Esophagus mucosa (tissue), 1 donor: Measurements from ENCODE around the gene SCGN. TPM values are rescaled to one million over a fixed set of nuclear protein-coding genes. Genes with fewer than 3 reads are reported as not detected.

Experiments
- ATAC-seq: fragments of 200-7000 bp; cut with Tn5 transposase; one replicate; pipeline ENCODE4 v1.9.1; 2020
- total RNA-seq: library from RNA; stranded (reverse); gene quantifications from one replicate; pipeline ENCODE4 v1.2.4, GENCODE V29; 2023
- donor health status: DM: yes; HTN: yes; CAD: no.

Gene SCGN
- total RNA-seq, 1 donor from 2014 or later: not detected

DNA sequence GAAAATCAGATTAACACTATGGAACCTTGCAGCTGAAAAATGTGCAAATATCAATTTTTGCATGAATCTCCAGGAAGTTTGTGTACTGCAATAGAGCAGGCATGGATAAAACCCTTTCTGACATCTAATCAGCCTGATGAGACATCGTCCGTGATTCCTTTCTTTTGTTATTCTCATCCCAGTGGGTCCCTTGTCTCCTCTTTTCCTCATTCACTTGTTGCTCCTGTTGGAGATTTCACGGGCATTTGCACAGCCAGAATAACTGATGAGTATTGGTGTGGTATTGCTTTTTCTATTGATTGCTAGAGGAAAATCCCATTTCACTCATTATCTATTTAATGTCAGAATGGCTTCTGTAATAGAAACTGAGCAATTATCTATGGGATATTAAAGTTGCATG lies 39.9 kb downstream of the SCGN start:
- no peak for ATAC-seq

DNA sequence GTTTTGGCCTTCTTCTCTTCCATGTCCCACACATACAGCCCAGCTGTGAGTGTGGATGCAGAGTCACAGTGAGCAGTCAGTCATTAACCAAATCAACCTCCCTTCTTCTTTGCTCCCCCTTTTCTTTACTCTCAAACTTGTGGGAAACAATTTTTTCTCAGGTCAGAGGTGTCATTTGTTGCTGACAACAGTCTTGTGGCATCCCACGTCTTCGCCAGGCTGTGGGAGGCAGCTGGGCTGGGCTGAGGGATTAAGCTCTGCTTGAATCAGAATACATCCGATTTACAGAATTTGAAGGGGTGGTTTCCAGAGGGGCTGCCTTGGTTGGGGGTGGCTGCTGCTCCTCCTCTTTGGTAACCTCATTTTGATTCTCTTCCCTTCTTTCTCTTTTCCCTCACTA lies 40.5 kb downstream of the SCGN start:
- ATAC-seq: no peak

DNA sequence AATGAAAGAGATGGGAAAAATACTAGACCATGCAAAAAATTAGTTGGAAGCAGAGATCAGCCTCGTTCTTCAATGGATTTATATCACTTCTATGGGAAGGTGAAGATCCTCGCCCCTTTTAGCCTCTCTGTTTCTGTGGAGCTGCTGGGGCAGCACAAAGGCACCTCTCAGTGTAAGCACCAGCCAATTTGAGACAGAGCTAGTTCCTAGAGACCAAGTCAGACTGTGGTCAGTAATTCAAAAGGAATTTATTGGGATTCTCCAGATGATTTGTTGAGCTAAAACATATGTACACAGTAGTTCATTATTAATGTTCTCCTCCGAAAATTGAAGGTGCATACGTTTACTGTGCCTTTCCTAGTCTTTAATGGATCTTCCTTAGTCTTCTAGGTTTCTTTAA lies 42.4 kb downstream of the SCGN start:
- no peak for ATAC-seq

DNA sequence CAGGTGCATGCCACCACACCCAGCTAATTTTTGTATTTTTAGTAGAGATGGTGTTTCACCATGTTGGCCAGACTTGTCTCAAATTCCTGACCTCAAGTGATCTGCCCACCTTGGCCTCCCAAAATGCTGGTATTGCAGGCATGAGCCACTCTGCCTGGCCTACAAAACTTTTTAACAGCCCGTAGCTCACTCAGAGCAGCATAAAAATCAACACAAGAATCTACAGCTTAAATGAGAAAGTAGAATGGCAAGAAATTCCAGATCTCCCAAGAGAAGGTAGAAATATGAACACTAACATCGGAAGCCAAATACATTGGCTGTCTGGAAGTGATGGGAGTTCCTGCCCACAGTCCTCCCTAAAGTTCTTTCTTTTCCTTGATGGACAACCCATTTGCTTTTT lies 43.7 kb downstream of the SCGN start:
- no peak for ATAC-seq

DNA sequence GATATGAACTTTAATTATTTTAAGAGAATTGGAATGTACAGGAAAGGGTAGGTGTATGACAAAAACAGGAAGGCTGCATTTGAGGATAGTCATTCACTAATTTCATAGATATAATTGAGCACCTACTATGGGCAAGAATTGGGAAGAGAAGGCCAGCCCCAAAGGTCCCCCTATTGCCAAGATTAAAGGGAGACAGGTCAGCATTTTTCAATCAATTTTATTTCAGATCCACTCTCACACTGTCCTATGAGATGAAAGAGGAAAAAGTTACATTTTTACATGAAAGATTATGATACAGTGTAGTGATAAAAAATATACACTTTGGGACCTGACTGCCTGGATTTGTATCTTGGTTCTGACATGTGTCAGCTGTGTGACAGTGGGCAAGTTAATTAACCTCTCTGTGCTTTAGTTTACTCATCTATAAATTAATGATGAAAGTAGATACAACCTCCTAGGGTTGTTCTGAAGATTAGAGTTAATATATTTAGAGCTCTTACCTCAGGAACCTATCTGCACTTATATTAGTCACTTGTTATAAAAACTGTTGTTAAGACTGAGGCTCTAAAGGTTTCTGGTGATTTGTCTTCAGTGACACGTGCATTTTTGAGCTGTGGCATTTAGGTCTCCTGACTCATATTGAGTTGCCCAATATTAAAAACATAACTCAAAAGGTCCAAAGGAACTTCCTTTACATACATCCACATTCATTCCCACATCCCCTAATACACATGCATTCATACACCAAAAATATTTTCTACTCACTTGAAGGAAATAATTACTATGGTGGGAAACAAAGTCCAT lies 45.7 kb downstream of the SCGN start:
- no peak for ATAC-seq

DNA sequence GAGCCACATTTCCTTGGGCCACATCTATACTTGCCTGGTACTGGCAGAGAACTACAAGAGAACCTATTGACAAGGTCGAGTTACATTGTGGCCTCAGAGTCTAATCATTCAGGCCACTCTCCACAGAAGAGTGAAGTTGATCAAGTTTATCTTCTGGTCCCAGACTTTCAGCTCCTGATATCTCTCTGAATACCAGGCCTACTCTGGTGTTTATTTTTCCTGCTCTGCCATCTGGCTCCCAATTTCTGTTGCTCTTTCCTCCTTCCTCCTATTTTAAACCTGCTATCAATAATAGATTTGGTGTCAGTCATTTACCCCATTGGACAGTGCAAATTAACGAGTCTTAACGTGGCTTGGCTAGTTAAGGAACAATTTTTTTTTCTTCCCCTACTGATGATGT lies 46.6 kb downstream of the SCGN start:
- no peak for ATAC-seq

DNA sequence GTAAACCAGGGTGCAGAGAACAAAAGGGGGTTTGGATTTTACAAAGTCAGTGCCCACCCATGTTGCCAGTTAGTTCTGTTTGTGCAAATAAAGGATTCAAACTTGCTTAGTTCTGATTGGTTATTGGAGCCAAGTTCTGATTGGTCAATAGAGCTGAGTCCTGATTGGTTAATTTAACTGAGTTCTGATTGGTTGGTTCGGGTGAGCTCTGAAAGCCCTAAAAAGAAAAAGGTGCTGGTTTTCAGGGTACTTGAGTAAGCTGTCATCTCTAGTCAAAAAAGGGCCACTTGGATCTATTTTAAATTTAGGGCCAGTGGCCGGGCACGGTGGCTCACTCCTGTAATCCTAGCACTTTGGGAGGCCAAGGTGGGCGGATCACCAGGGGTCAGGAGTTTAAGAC lies 47.6 kb downstream of the SCGN start:
- no peak for ATAC-seq

DNA sequence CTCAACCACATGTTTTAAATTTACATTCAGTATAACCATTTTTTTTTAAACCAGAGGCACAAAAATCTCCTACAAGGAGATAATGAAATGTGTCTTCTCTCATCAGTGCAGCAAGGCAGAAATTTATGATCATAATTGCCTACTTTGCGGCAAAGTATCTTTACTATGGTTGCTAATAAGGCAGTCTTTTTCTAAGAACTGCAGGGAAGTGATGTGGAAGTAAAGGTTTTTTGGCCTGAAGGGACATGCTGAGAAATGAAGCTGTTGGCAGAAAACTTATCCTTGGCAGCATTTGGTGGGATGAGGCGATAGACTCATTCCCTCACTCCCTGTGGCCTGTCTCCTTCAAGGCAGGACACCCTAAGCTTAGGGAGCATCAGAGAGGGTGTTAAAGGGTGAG lies 48.7 kb downstream of the SCGN start:
- no peak for ATAC-seq

DNA sequence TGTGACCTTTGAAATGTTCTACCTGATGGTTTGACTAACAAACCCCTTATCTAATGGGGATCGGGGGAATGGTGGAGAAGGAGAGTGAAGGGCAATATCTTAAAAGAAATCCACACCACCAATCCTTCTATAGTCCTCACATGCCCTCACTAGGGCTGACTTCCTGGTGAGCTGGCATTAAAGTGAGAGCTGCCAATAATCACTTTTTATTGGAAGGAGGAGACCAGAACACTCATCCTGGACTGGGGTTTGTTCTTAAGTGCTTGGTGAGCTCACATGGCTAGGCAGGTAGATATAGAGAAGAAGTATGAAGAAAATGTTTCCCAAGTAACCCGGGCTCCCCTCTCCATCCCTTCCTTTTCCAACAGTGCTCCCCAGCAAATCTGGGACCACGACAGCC lies 49.8 kb downstream of the SCGN start:
- ATAC-seq: no peak

DNA sequence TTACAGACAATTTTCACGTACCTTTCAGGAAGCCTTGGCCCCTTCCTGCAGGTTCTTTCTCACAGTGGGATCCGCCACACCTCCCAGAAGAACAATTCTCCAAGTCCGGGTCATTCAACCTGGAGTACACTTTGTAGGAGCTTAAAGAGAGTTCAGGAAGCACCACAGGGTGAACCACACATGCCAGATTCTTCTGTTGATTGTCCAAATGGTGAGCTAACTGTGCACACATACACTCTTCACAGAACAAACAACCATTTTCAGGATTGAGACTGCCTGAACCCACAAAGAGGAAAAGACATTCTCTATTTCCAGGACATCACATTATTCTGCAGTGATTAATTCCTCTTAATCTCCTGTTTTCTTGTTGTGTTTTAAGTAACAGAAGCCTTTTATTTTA lies 51.0 kb downstream of the SCGN start:
- no peak for ATAC-seq

DNA sequence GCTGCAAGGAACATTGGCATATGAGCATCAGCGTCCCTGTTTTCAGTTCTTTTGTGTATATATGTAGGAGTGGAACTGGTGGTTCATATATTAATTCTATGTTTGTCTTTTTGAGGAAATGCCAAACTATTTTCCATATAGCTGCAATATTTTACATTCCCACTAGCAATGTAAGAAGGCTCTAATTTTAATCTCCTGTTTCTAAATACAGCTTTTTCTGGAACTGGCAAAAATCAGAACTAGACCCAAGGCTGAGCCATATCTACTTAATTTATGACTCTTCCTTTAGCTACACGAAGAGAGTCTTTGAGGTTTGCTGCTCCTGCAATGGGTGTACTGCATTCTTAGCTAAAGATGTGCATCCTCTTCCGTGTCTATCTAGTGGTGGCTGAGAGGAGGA lies 52.0 kb downstream of the SCGN start:
- no peak for ATAC-seq

DNA sequence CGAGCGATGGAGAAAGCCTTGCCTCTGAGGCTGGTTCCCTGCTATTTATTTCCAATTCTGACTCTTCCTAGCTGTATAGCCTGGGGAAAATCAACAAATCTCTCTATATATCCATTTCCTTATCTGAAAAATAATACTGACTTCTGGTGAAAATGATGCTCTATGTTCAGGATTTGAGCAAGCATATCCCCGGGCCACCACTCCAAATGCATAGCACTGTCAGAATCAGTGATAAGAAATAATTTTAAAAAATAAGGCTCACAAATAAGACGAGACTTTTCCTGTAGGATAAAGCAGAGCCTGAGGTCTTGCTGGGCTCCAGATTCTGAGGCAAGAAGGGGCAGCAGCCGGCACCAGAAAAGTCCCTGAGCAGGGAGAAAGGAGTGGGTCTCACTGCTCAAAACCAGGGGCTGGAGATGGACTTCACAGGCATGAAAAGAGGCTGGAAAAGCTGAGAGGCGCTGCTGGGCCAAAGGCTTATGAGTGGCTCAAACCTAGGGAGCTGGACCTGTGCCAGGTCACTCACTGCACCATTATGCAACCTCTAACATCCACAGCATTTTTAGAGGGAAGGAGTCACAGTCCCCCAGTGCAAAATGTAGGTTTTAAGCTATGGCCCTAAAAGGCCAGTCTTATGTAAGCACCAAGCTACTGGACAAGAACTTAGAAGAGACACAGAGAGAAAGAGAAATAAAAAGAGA lies 54.4 kb downstream of the SCGN start:
- ATAC-seq: no peak

DNA sequence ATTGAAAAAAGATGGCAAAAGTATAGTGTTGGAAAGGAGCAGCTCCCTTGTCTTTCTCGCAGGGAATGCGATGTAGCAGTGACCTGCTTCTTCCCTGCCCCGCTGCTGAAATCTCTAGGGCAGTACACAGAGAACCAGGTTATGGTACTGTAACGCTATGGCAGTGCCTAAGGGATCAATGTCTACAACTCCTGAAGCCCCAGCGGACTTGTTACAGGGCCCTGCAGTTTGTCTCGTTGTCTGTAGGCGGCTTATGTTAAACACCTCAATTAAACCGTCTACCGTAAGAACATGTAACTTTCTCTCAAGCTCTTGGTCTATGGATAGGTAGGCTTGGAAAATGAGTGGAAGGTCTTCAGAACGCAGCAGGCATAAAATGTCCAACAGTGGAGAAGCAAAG lies 57.7 kb downstream of the SCGN start:
- no peak for ATAC-seq

DNA sequence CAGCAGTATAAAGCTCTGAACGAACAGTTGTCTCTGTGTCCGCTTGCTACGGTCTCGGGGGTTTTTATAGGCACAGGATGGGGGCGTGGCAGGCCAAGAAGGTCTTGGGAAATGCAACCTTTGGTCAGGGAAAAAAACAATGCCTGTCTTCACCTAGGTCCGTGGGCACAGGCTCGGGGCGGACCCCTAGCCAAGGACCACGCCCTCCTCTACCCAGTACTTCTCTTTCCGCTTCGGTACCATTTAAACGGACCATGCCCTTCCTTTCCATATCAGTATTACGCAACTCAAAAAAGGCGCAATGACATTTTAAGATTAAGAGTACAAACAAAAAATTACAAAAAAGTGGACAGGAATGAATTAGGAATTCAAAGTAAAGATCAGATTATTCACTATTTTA lies 58.3 kb downstream of the SCGN start:
- no peak for ATAC-seq

DNA sequence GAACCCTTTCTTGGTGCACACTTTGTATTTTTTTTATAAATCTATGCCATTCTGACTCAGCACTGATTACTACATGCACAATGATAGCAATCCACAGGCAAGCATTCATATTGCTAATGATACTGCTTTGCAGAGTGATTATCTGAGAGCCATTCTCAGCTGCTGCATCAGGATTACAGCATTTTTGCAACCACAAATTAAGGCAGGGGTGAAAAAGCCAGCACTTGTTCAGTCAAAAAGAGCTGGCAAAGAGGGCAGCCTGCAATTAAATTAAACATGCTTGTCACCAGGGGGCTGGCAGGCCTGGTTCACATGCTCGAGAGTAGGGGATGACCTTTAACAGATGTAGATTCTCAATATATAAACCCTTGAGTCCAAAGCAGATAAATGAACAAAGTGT lies 61.8 kb downstream of the SCGN start:
- no peak for ATAC-seq

DNA sequence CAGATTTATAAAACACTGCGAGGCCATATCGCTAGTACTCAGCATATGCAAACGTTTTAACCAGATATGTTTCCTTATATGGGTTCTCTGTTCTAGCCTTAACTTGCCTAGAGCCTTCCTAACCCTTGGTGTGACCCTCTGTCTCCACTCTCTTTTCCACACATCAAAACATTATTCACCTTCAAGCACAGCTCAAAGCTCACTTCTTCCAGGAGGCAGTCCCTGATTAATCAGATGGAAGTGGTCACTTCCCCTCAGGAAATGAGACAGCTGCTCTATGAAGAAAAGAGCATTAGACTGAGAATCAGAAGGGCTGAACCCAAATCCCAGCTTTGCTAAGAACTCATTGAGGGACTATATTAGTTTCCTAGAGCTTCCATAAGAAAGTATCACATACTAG lies 62.8 kb downstream of the SCGN start:
- ATAC-seq: no peak

DNA sequence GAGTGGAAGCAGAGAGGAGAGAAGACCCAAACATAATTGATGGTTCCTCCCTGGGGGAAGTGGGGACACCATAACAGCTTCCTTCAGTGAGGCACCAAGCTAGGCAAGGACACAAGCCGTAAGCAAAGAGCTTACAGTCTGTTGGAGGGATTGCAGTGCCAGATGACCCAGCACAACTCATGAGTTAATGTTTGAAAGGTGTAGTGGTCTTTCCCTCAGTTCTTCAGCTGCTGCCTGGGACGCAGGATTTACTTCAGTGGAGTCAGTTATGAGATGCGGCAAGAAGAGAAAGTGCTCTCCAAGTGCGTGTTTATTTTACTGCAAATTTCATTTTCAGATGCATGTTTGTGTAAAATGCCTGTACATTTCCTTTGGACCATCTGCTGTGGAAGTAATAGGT lies 63.8 kb downstream of the SCGN start:
- ATAC-seq: no peak

DNA sequence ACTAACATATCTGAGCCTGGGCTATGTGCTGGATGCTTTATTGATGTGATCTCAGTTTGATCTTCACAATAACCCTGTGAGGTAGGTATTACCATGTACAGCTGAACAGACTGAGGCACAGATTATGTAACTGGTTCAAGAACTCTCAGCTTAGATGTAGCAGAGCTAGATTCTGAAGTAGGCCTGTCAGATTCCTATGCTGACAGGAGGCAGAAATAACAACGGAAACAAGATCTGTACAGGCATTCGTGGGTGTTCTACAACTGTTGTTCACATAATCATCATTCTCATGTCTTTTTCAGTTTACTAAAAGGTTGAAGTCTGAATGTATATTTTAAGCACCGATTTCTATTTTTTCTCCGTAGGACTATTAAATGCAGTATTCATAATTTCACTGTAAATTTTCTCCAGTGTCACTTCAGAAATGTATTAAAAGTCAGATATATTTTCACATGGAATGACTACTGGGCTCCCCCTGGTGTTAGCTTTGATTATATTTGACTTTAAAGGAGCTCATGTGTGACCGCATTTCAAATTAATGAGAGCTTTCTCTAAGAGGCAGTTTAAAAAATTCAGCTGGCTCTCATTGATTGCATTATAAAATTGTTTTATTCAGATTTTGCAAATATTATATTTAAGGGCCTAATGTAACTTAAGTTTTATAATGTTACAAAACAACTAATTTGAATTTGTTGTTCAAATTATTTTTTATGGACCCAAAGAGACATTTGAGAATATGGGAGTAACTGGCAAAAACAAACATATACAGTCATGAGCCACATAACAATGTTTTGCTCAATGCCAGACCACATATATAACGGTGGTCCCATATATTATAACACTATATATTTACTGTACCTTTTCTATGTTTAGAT lies 66.1 kb downstream of the SCGN start:
- ATAC-seq: no peak

DNA sequence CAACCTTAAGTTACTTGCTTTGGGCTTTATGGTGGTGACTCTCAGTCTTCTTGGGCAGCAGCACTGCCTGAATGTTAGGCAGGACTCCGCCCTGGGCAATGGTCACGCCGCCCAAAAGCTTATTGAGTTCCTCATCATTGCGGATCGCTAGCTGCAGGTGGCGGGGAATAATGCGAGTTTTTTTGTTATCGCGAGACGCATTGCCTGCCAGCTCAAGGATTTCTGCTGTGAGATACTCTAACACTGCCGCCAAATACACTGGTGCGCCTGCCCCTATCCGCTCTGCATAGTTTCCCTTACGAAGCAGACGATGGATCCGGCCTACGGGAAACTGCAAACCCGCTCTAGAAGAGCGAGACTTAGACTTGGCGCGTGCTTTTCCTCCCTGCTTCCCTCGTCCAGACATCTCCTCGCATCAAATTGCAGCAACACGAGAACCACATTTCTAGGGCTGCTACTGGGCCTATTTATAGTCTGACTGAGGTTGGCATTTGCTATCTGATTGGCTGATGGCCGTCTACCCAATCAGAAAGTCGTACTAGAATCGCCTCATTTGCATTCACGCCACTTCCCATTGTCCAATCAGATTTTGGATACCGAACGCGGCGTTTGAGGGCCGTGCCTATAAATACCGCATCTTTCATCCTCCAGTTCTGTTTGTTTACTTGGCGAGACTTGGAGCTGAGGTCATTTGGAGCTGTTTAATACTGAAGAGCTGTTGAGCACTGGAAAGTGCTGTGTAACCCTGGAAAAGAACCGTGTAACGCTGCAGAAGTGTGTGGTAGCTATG lies 74.3 kb downstream of the SCGN start:
- no peak for ATAC-seq

DNA sequence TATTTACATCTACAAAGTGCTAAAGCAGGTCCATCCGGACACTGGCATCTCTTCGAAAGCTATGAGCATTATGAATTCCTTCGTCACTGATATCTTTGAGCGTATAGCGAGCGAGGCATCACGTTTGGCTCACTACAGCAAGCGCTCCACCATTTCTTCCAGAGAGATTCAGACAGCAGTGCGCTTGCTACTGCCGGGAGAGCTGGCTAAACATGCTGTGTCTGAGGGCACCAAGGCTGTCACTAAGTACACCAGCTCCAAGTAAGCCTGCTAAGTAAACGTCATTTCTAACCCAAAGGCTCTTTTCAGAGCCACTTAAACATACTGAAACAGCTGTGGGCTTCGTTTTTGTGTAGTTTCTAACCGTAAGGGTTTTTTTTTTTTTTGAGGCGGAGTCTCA lies 75.0 kb downstream of the SCGN start:
- no peak for ATAC-seq

DNA sequence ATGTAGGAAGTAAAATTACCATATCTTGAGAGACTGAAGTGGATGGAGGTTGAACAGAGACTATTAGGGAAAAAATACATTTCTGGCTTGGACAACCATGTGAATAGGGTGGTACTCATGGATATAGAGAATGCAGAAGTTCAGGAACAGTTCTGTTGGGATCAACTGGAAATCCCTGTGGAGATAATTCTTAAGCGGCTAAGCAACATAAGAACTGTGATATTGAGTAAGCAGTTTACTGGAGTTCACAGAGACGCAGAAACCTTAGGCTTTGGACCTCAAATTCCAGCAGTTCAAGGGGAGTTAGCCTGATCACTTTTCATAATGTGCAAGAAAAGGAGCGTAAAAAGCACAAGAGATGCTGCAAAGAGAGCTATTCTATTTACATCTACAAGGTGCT lies 78.9 kb downstream of the SCGN start:
- ATAC-seq: no peak

DNA sequence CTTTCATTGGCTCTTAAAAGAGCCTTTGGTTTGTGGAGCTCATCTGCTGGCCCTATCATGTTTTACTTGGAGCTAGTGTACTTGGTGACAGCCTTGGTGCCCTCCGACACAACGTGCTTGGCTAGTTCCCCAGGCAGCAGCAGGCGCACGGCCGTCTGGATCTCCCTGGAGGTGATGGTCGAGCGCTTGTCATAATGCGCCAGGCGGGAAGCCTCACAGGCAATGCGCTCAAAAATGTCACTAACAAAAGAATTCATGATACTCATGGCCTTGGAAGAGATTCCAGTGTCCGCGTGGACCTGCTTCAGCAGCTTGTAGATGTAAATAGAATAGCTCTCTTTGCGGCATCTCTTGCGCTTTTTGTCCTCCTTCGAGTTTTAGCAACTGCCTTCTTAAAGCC lies 79.7 kb downstream of the SCGN start:
- no peak for ATAC-seq
